ENCODE measurements around the gene ZNF536.

GRCh38 chr19:30546332-30546731 lies 174.1 kb downstream of the ZNF536 start:
- TF ChIP-seq CTCF (IDR thresholded peaks at IDR 0.05; ENCODE audit: insufficient read depth, low read length) (no peak), REST (IDR thresholded peaks at IDR 0.05; ENCODE audit: insufficient replicate concordance, low read depth) (no peak)

All from HL-60 (cell line).